ENCODE results near the gene LHFPL5. TPM values are rescaled to one million over a fixed set of nuclear protein-coding genes. Genes with fewer than 3 reads are reported as not detected.

The LHFPL5 gene
- total RNA-seq = not detected in 2 replicates

DNA sequence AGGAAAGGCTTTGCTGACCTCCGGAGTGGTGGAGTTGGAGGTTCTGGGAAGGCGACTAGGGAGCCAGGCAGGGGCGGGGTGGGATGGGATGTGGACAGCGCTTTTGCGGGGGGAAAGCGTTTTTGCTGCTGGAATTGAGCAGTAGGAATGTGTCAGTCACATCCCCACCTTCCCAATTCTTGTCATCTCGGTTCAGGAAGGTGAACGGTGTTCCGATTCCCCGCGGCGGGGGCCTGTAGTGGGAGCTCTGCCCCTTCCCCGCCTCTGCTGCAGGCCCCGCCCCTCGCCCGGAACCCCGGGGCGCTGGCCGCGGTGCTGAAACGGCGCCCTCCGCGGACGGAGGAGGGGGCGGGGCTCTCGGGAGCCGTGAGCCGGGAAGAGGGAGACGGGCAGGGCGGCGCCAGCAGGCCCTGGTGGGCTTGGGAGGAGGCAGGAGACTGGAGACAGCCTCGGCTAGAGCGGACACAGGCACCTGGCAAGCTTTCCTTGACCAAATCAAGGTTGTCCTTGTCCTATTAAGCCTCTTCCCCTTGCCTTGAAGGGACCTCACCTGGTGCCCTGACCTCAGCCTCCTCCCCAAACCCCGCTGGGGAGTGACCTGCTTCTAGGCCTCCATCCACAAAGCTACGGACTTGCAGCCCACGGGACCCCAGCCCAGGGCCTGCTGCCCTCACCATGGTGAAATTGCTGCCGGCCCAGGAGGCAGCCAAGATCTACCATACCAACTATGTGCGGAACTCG, at the start of gene LHFPL5:
Gene LHFPL5 (plus strand): TSS at position 357 of the 741 bp plus-strand sequence. CDS start 319 bp downstream, at position 676.

GRCh38 chr6:35776364-35777215, 28.6 kb upstream of the LHFPL5 start, which contains the start of gene CLPSL2:
Gene CLPSL2 (plus strand): TSS chr6:35776598. CDS start chr6:35776619, 21 bp downstream.

GRCh38 chr6:35780719-35781118, 24.4 kb upstream of the LHFPL5 start, which contains the start of gene CLPSL1:
Gene CLPSL1 (plus strand): TSS chr6:35781019. CDS start chr6:35781111, 92 bp downstream.

Other genes with a start within 250 kb of the LHFPL5 start
- 2.9 and 3.7 TPM in 2 replicates for gene FKBP5, start 116.4 kb upstream of the LHFPL5 start, total RNA-seq
- gene ARMC12, start 68.3 kb upstream of the LHFPL5 start, total RNA-seq = 0.26 TPM in 2 replicates
- not detected in 2 replicates for gene CLPSL2, start 28.8 kb upstream of the LHFPL5 start, total RNA-seq
- gene CLPSL1, start 24.3 kb upstream of the LHFPL5 start, total RNA-seq = not detected in 2 replicates
- gene CLPS, start 8.0 kb upstream of the LHFPL5 start, total RNA-seq = not detected in 2 replicates
- gene SRPK1, start 115.7 kb downstream of the LHFPL5 start, total RNA-seq = 29.1 and 37.0 TPM in 2 replicates
- under 0.01 and 0.07 TPM in 2 replicates for gene SLC26A8, start 219.3 kb downstream of the LHFPL5 start, total RNA-seq
- gene MAPK14, start 222.5 kb downstream of the LHFPL5 start, total RNA-seq = 50.0 and 62.4 TPM in 2 replicates